ENCODE results near the gene CARD14.

- TF ChIP-seq CTCF (IDR thresholded peaks at IDR 0.05) = no peak
- no peak for TF ChIP-seq POLR2A (IDR thresholded peaks at IDR 0.05)
- no peak for TF ChIP-seq EP300 (IDR thresholded peaks at IDR 0.05)
- TF ChIP-seq POLR2AphosphoS5 (IDR thresholded peaks at IDR 0.05) = no peak
Measured at GRCh38 chr17:80191865-80192661, 22.2 kb downstream of the CARD14 start.

All from upper lobe of left lung (tissue), 4 donors.